GM23338 (cell line): ENCODE measurements around the gene NLRC3. TPM values are rescaled to one million over a fixed set of nuclear protein-coding genes. Genes with fewer than 3 reads are reported as not detected.

Source experiments
- ATAC-seq: fragments of 200-7000 bp; cut with Tn5 transposase; 3 replicates; pipeline ENCODE4 v1.9.1; 2020
- DNase-seq: peaks from one replicate; pipeline ENCODE4 v3.0.0-alpha.2; 2015; ENCODE audit warnings: low spot score
- H2AFZ ChIP-seq: fragments of 200-600 bp; sonication (generic); 2 replicates; pipeline ENCODE4 v1.8.0; 2016; ENCODE audit warnings: antibody characterized with exemption, mild to moderate bottlenecking, moderate library complexity
- H3F3A ChIP-seq: fragments of 200-600 bp; sonication (generic); replicated peaks from 2 replicates; pipeline ENCODE4 v1.8.0; 2017; ENCODE audit warnings: antibody characterized with exemption, mixed run types, low read depth
- H3K27ac ChIP-seq: fragments of 200-600 bp; sonication (generic); 2 replicates; pipeline ENCODE4 v1.6.1; 2016; ENCODE audit warnings: low read depth
- H3K27me3 ChIP-seq: fragments of 200-600 bp; sonication (generic); 2 replicates; pipeline ENCODE4 v1.8.0; 2016; ENCODE audit warnings: mild to moderate bottlenecking, mixed run types, moderate library complexity; ENCODE audit not compliant: insufficient read depth
- H3K36me3 ChIP-seq: fragments of 200-600 bp; sonication (generic); 2 replicates; pipeline ENCODE4 v1.8.0; 2016; ENCODE audit warnings: mild to moderate bottlenecking; ENCODE audit not compliant: insufficient read depth
- H3K4me1 ChIP-seq: fragments of 200-600 bp; sonication (generic); 2 replicates; pipeline ENCODE4 v1.8.0; 2016; ENCODE audit warnings: mild to moderate bottlenecking, moderate library complexity; ENCODE audit not compliant: insufficient read depth
- H3K4me2 ChIP-seq: fragments of 200-600 bp; sonication (generic); 2 replicates; pipeline ENCODE4 v1.7.1; 2017; ENCODE audit warnings: mixed run types
- H3K4me3 ChIP-seq: fragments of 200-600 bp; sonication (generic); 2 replicates; pipeline ENCODE4 v1.6.1; 2016; ENCODE audit warnings: mixed run types
- H3K79me2 ChIP-seq: fragments of 200-600 bp; sonication (generic); replicated peaks from 2 replicates; pipeline ENCODE4 v1.8.0; 2017; ENCODE audit warnings: mild to moderate bottlenecking; ENCODE audit not compliant: insufficient read depth
- H3K9me2 ChIP-seq: fragments of 200-600 bp; sonication (generic); 2 replicates; pipeline ENCODE4 v1.8.0; 2017; ENCODE audit not compliant: insufficient read depth
- H4K20me1 ChIP-seq: fragments of 200-600 bp; sonication (generic); replicated peaks from 2 replicates; pipeline ENCODE4 v1.8.0; 2017; ENCODE audit warnings: mild to moderate bottlenecking; ENCODE audit not compliant: insufficient read depth
- H3K27ac Mint-ChIP-seq: 2 replicates; pipeline ENCODE4 v1.8.0; 2020; ENCODE audit warnings: inconsistent platforms, mild to moderate bottlenecking, moderate library complexity, mixed read lengths
- H3K27me3 Mint-ChIP-seq: 3 replicates; pipeline ENCODE4 v1.8.0; 2022; ENCODE audit warnings: low read depth, mild to moderate bottlenecking, moderate library complexity, mixed read lengths, inconsistent platforms; ENCODE audit not compliant: insufficient read depth, poor library complexity
- H3K36me3 Mint-ChIP-seq: 3 replicates; pipeline ENCODE4 v1.8.0; 2021; ENCODE audit warnings: low read depth, mild to moderate bottlenecking, inconsistent platforms, moderate library complexity, mixed read lengths
- H3K4me1 Mint-ChIP-seq: 3 replicates; pipeline ENCODE4 v1.8.0; 2020; ENCODE audit warnings: mild to moderate bottlenecking, inconsistent platforms, mixed read lengths
- H3K4me3 Mint-ChIP-seq: 3 replicates; pipeline ENCODE4 v1.8.0; 2021; ENCODE audit warnings: moderate library complexity, mild to moderate bottlenecking, inconsistent platforms, mixed read lengths
- H3K9me3 Mint-ChIP-seq: 3 replicates; pipeline ENCODE4 v1.8.0; 2020; ENCODE audit warnings: moderate library complexity, mild to moderate bottlenecking, inconsistent platforms, mixed read lengths
- CREB1 ChIP-seq: fragments of 250-450 bp; sonication (Bioruptor Pico); IDR thresholded peaks from 2 replicates; pipeline ENCODE4 v1.5.0; 2020; ENCODE audit warnings: low read depth, mild to moderate bottlenecking, moderate library complexity
- CTCF ChIP-seq, 2 experiments: fragments of 200-600 bp in 1 of 2; sonication (generic) in 1 of 2; conservative IDR thresholded peaks; 2 replicates each; pipeline versions ENCODE4 v1.5.1 to v1.6.1; 2016 to 2017; ENCODE audit warnings: antibody characterized with exemption in 2 of 2, low read depth in 2 of 2, mild to moderate bottlenecking in 2 of 2, moderate library complexity in 1 of 2
- ETS1 ChIP-seq: IDR thresholded peaks from 2 replicates; pipeline ENCODE4 v1.6.1; 2016; ENCODE audit warnings: antibody characterized with exemption
- EZH2 ChIP-seq: fragments of 200-600 bp; sonication (generic); IDR thresholded peaks from one replicate; pipeline ENCODE4 v1.8.0; 2017; ENCODE audit warnings: antibody characterized with exemption, mild to moderate bottlenecking, low read depth; ENCODE audit not compliant: unreplicated experiment
- JUNB ChIP-seq: IDR thresholded peaks from one replicate; pipeline ENCODE4 v1.6.1; 2016; ENCODE audit warnings: antibody characterized with exemption; ENCODE audit not compliant: unreplicated experiment
- NANOG ChIP-seq: IDR thresholded peaks from 2 replicates; pipeline ENCODE4 v1.6.1; 2016; ENCODE audit warnings: antibody characterized with exemption, borderline replicate concordance
- POLR2AphosphoS5 ChIP-seq: IDR thresholded peaks from 2 replicates; pipeline ENCODE4 v1.6.1; 2016; ENCODE audit warnings: antibody characterized with exemption, low read depth
- REST ChIP-seq: IDR thresholded peaks from one replicate; pipeline ENCODE4 v1.6.1; 2018; ENCODE audit warnings: antibody characterized with exemption; ENCODE audit not compliant: unreplicated experiment
- STAT1 ChIP-seq: IDR thresholded peaks from one replicate; pipeline ENCODE4 v1.6.1; 2016; ENCODE audit warnings: antibody characterized with exemption; ENCODE audit not compliant: unreplicated experiment
- ZNF114 ChIP-seq: fragments of 250-450 bp; sonication (Bioruptor Pico); IDR thresholded peaks from 2 replicates; pipeline ENCODE4 v1.5.0; 2020; ENCODE audit warnings: mild to moderate bottlenecking, moderate library complexity
- ZNF331 ChIP-seq: fragments of 250-450 bp; sonication (Bioruptor Pico); IDR thresholded peaks from 2 replicates; pipeline ENCODE4 v1.5.0; 2020; ENCODE audit warnings: low read depth, mild to moderate bottlenecking, moderate library complexity
- ZNF462 ChIP-seq: fragments of 250-450 bp; sonication (Bioruptor Pico); IDR thresholded peaks from 2 replicates; pipeline ENCODE4 v1.5.0; 2020; ENCODE audit warnings: mild to moderate bottlenecking, moderate library complexity
- polyA plus RNA-seq: library from polyadenylated mRNA; unstranded; fragments of >200 nt; fragmentation: Nextera tagmentation; extraction: Ambion mirVana; gene quantifications from 2 replicates; pipeline ENCODE4 v1.2.1, GENCODE V29; 2016
- total RNA-seq: library from RNA; depleted of rRNA; stranded (reverse); fragments of >200 nt; shearing (Covaris generic); gene quantifications from 2 replicates; pipeline ENCODE4 v1.2.3, GENCODE V29; 2014

The NLRC3 gene
- total and polyA plus RNA-seq, 2 experiments from 2014 or later: 0.11 to 0.49 TPM

- ATAC-seq: no peak
- H3K36me3 ChIP-seq: peaks cover 10% of the 10 kb centered on the region
- H3K4me2 ChIP-seq: no peak overlapping the region
- Mint-ChIP-seq H3K27me3 (peaks cover 5% of the 10 kb centered on the region), H3K36me3 (peaks cover 50% of the 10 kb centered on the region), H3K4me3 (no peak overlapping the region), H3K27ac (no peak overlapping the region), H3K4me1 (no peaks in the 10 kb centered on the region), H3K9me3 (peaks cover 20% of the 10 kb centered on the region)
- H3K9me2 ChIP-seq: no peaks in the 10 kb centered on the region
- H3K4me1 ChIP-seq: no peaks in the 10 kb centered on the region
- no peak overlapping the region for H3K4me3 ChIP-seq
- no peaks in the 10 kb centered on the region for H3K27me3 ChIP-seq
- DNase-seq: no peak
- H3K79me2 ChIP-seq: no peaks in the 10 kb centered on the region
- H3F3A ChIP-seq: no peaks in the 10 kb centered on the region
- no peaks in the 10 kb centered on the region for H4K20me1 ChIP-seq
- H3K27ac ChIP-seq: no peak overlapping the region
- no peak overlapping the region for H2AFZ ChIP-seq
- TF ChIP-seq ZNF114 (CRISPR knock-in tag): no peak
- TF ChIP-seq JUNB: no peak
- TF ChIP-seq ETS1: no peak
- TF ChIP-seq STAT1: no peak
- no peak for TF ChIP-seq CREB1
- TF ChIP-seq CTCF (conservative IDR thresholded peaks at IDR 0.05; ENCODE audit: low read depth in 2 of 2): no peak
- TF ChIP-seq REST: no peak
- TF ChIP-seq ZNF331 (CRISPR knock-in tag): no peak
- no peak for TF ChIP-seq ZNF462 (CRISPR knock-in tag)
- TF ChIP-seq EZH2: no peak
- TF ChIP-seq POLR2AphosphoS5: no peak
- no peak for TF ChIP-seq NANOG
Observed at GRCh38 chr16:3595521-3596021, 18.4 kb upstream of the NLRC3 start.
